Right atrium auricular region (tissue), 2 donors: Measurements from ENCODE around the gene ISCA1. TPM values are rescaled to one million over a fixed set of nuclear protein-coding genes. Genes with fewer than 3 reads are reported as not detected.

Experiments used
- DNase-seq: peaks from one replicate; pipeline ENCODE4 v3.0.0-alpha.2; 2019; ENCODE audit warnings: low spot score
- H3K27ac ChIP-seq, 2 donors: fragments of 200-600 bp; sonication (generic); 1 replicate in 1 of 2; 2 replicates in 1 of 2; pipeline ENCODE4 v1.5.1; 2016 to 2019
- H3K27me3 ChIP-seq, 2 donors: fragments of 200-600 bp; sonication (generic); one replicate each; pipeline versions ENCODE4 v1.5.1 to v1.6.0; 2017 to 2019
- H3K36me3 ChIP-seq: fragments of 200-600 bp; sonication (generic); one replicate; pipeline ENCODE4 v1.5.1; 2016
- H3K4me1 ChIP-seq, 2 donors: fragments of 200-600 bp; sonication (generic); one replicate each; pipeline versions ENCODE4 v1.5.1 to v1.6.0; 2017 to 2019
- H3K4me3 ChIP-seq, 2 donors: fragments of 200-600 bp; sonication (generic); 1 replicate in 1 of 2; 2 replicates in 1 of 2; pipeline ENCODE4 v1.5.1; 2017 to 2019; ENCODE audit warnings: mild to moderate bottlenecking in 1 of 2, moderate library complexity in 1 of 2
- H3K9me3 ChIP-seq, 2 donors: fragments of 200-600 bp; sonication (generic); one replicate each; pipeline ENCODE4 v1.5.1; 2019
- total RNA-seq, 2 donors: library from RNA; depleted of rRNA; stranded (reverse); fragments of >200 nt; gene quantifications; one replicate each; pipeline ENCODE4 v1.1.0, GENCODE V29; 2016
- TF ChIP-seq, protein P1 (sequence below), 2 donors: fragments of 200-600 bp; sonication (generic); IDR thresholded peaks; one replicate each; pipeline ENCODE4 v1.5.1; 2019; ENCODE audit warnings: antibody characterized with exemption in 2 of 2

The ISCA1 gene
- total RNA-seq, 2 donors from 2014 or later = 54.8 to 99.9 TPM

DNA sequence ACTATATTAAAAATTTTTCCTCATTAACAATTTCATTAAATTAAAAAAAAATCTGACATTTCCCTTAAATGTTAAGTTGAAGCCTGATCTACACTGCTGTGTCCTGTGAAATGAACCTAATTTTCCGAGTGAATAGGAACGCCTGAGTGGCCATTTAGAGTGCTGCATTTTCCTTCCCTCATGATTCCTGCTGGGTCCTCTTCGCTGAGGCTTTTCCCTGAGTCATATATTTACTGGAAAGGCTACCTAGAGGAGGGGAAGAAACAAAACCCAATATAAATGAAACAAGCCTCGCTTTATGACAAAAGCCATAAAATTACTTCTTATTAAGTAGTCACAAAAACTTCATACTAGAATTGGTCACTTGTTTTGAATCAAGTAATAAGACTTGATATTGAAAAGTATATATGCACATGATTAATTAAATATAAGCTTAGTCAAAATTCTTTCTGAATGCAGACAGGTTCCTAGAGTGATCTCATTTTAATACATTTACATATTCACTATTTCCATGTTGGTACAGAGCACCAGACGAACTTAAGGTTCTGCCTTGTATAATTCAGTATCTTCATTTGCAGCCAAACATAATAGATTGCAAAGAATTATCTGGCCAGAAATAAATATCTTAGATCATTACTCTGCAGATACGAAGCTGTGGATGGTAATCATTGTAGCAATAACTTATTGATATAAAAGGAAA lies 6.3 kb upstream of the ISCA1 start:
- Histone ChIP-seq H3K36me3 (no peaks in the 10 kb centered on the region), H3K9me3 (no peaks in the 10 kb centered on the region), H3K27ac (no peak overlapping the region), H3K4me3 (no peak overlapping the region), H3K4me1 (no peaks in the 10 kb centered on the region), H3K27me3 (no peaks in the 10 kb centered on the region)
- DNase-seq = no peak
- TF ChIP-seq, protein P1, sequence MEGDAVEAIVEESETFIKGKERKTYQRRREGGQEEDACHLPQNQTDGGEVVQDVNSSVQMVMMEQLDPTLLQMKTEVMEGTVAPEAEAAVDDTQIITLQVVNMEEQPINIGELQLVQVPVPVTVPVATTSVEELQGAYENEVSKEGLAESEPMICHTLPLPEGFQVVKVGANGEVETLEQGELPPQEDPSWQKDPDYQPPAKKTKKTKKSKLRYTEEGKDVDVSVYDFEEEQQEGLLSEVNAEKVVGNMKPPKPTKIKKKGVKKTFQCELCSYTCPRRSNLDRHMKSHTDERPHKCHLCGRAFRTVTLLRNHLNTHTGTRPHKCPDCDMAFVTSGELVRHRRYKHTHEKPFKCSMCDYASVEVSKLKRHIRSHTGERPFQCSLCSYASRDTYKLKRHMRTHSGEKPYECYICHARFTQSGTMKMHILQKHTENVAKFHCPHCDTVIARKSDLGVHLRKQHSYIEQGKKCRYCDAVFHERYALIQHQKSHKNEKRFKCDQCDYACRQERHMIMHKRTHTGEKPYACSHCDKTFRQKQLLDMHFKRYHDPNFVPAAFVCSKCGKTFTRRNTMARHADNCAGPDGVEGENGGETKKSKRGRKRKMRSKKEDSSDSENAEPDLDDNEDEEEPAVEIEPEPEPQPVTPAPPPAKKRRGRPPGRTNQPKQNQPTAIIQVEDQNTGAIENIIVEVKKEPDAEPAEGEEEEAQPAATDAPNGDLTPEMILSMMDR (IDR thresholded peaks at IDR 0.05) = no peak

DNA sequence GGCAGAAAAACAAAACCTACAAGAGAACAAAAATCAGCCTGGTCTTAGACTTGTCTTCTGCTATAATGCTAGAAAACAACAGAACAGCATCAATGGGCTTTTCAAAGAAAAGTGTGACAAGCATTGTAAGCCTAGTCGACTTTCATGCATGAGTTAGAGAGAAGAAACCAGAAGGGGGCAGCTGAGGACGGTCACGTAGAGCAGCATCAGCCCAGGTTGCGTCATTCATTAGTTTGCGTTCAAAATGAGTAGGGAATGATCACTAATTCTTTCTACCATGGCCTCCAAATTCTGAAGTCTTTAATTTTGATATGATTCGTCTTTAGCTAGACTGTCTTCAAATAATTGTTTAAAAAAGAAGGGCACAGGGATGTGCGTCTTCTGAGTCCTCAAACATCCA lies 4.7 kb upstream of the ISCA1 start:
- Histone ChIP-seq H3K36me3 (no peaks in the 10 kb centered on the region), H3K4me1 (peaks cover 0 to 7% of the 10 kb centered on the region in 2 donors), H3K4me3 (no peak overlapping the region), H3K9me3 (no peaks in the 10 kb centered on the region), H3K27me3 (no peaks in the 10 kb centered on the region), H3K27ac (no peak overlapping the region)
- TF ChIP-seq, protein P1 (IDR thresholded peaks at IDR 0.05) = no peak
- no peak for DNase-seq

DNA sequence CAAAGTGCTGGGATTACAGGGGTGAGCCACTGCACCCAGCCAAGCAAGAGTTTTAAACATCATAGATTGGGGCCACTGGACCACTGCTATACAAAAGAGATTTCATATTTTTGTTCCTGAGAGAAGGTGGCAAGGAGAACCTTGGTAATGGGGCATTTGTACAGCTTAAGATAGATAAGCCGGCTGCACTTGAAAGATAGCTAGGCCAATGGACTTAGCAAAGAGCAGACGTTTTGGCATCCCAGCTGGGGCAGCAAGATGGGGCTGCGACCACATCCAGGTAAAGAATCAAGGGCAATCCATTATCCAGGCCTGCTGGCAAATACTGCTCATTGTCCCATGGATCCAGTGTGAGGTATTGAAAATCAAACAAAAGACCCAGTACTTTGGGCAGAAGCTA lies 3.9 kb upstream of the ISCA1 start:
- no peak overlapping the region for H3K4me3 ChIP-seq
- TF ChIP-seq, protein P1 (IDR thresholded peaks at IDR 0.05) = no peak
- H3K4me1 ChIP-seq = peaks cover 0 to 9% of the 10 kb centered on the region in 2 donors
- no peaks in the 10 kb centered on the region for H3K36me3 ChIP-seq
- no peak for DNase-seq
- no peaks in the 10 kb centered on the region for H3K27me3 ChIP-seq
- H3K27ac ChIP-seq = no peak overlapping the region
- H3K9me3 ChIP-seq = no peaks in the 10 kb centered on the region

DNA sequence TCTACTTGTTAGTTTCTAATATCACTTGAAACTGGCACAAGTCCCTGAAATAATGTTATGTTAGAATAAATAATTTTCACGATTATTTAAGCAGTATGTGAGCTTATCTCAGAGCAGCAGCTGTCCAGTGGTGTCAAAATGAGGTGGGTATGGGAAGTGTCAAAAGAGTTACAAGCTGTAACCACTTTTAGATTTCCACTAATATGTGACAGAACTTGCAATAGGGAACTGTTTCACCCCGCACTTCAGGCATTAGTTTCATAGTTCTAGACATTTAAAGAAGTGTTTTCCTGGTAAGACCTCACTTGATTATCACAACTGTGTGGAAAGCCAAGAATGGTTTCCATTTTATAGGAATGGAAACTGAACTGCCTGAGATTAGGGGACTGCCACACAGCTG lies 2.9 kb upstream of the ISCA1 start:
- TF ChIP-seq, protein P1 (IDR thresholded peaks at IDR 0.05) = no peak
- Histone ChIP-seq H3K4me3 (no peak overlapping the region), H3K4me1 (peaks cover 0 to 19% of the 10 kb centered on the region in 2 donors), H3K9me3 (no peaks in the 10 kb centered on the region), H3K36me3 (no peaks in the 10 kb centered on the region), H3K27ac (no peak overlapping the region), H3K27me3 (no peaks in the 10 kb centered on the region)
- no peak for DNase-seq

DNA sequence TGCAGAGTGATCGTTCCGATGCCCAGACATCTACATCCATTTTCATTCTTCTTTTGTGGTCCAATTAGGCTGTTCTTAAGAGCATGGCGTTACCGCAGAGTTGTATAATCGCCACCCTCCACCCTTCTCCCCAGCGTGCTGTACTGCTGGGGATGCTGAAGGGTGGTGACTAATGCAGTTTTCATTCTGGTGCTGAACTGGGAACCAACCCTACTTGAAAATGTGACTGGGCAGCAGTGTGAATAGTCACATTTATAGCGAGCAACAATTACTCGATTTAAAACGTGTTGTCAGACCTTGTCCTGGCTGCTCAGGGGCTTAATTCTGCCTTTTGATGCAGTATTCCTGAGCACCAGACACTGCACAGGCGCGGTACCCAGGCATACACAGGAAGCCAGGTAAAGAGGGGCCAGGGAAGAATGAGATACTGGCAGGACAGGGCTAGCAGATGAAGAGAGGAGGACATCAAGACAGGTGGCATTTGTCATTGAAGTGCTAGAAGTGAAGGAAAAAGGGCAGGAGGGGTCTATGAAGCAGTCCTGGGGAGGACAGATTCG lies 719 bp upstream of the ISCA1 start:
- Histone ChIP-seq H3K27ac (peak overlapping the region; percentile 98 to 99), H3K4me3 (peak overlapping the region; percentile 69 to 94), H3K36me3 (no peaks in the 10 kb centered on the region), H3K27me3 (no peaks in the 10 kb centered on the region), H3K4me1 (peaks cover 0 to 26% of the 10 kb centered on the region in 2 donors), H3K9me3 (no peaks in the 10 kb centered on the region)
- TF ChIP-seq, protein P1 (IDR thresholded peaks at IDR 0.05) = no peak
- no peak for DNase-seq
